NCI-H345 treated with DMSO at 0.1 percent for 48 hours (cell line): ENCODE data around the gene MAP2K3.
"Not testable (repeated sequence)": the region's sequence is repeated elsewhere in the genome, so short reads cannot be mapped to it uniquely, and the experiment has no call there.

Experiments used
- DNase-seq: peaks from one replicate; lab custom pipeline; 2025; ENCODE audit not compliant: unreplicated experiment; lab: John Stamatoyannopoulos, UW

The MAP2K3 gene

DNA sequence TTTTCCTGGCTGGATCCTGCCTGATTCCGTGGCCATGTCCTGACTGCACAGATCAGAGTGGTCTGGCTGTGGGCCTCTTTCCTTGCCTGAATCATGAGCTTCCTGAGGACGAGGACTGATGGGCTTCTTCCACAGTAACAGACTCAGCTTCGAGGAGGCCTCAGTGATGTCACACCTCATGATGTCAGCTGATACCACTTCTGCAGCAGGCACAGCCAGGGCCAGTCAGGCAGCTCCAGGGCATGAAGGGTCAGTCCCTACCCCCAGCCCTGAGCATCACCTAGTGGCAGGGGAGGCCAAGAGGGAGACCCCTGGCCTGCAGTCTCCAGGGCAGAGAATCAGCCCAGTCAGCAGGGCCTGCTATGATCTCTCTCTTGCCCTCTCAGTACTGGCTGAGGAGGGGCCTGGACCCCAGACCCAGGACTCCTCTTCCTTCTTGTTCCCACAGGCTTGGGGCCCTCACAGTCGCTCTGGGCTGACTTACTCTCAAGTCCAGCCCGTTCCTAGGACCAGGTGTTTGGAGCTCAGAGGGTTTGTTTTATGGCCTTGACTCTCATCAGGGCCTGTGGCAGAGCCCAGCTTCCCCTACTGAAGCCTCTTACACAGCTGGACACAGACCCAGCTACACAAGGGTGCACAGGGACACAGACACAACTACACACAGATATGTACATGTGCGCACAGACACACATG is 65.0 kb downstream of the MAP2K3 start:
- DNase-seq = not testable (repeated sequence)

DNA sequence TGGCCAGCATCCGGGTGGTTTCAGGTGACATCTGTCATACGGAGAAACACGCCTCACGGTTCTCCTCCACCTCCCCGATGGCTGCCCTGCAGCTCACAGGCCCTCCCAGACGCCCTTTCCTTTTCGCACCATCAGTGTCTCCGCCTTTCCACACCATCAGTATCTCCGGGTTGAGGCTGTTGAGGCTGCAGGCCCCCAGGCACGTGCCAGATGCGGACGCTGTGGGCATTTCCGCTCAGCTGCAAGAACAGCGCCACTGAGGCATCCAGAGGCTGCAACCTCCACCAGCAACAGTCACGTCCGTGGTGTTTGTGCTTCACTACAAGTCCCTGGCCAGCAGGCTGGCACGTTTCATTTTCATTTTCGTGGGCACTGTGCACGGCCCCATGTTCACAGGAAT is 66.0 kb downstream of the MAP2K3 start:
- not testable (repeated sequence) for DNase-seq

DNA sequence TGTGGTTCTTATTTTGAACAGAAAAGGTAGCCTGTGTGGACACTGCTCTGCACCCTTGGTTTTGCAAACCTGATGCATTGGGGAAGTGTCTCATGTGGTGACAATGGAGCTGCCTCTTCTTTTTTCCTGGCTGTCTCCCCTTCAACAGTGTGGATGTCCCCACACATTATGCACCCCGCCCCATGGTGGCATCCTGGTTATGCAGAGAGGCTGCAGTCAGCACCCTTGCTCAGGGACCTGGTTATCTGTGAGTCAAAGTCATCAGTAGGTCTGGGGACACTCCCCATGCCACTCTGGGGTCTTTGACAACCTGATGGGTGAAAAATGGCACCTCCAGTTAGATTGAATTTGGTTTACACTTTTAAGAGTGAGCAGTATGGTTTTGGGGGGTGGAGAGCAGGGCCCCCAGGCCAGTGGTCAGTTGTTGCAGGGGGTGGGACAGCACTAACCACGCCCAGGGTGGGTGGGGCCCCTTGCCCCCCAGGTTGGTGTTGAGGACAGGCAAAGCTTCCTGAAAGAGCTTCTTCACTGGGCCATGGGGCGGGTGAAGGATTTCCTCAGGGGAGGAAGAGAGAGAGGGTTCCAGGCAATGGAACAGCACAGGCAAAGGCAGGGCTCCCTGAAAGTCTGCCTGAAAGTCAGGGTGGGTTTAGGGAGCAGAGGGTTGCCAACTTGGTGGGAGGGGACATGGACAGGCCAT is 67.0 kb downstream of the MAP2K3 start:
- DNase-seq = no peak

- DNase-seq = no peak
Observed at GRCh38 chr17:21352221-21352980, 67.9 kb downstream of the MAP2K3 start.

- DNase-seq = no peak
Observed at GRCh38 chr17:21352981-21353265, 68.4 kb downstream of the MAP2K3 start.

GRCh38 chr17:21353326-21354010 is 69.0 kb downstream of the MAP2K3 start:
- no peak for DNase-seq

GRCh38 chr17:21354796-21355385 is 70.4 kb downstream of the MAP2K3 start:
- DNase-seq = no peak

GRCh38 chr17:21355586-21355985 is 71.1 kb downstream of the MAP2K3 start:
- DNase-seq = no peak

- DNase-seq = no peak
Observed at GRCh38 chr17:21356537-21357127, 72.1 kb downstream of the MAP2K3 start.

DNA sequence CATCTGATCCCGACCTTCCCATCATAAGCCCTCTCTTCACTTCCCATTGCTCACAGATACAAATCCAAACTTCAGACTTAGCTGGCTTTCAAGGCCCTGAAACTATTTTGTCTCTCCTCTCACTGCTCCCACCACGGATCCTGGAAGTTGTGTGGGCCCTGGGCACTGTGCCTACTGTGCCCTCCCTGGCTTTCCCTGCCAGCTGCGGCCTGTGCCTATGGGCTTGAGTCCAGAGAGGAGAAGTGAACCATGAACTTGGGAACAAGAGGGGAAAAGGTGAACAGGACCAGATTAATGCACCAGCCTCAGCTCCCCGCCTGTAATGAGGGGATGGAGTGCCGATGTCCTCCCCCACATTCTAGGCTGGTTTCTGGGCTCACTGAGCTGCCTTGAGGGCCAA is 72.8 kb downstream of the MAP2K3 start:
- DNase-seq = no peak

DNA sequence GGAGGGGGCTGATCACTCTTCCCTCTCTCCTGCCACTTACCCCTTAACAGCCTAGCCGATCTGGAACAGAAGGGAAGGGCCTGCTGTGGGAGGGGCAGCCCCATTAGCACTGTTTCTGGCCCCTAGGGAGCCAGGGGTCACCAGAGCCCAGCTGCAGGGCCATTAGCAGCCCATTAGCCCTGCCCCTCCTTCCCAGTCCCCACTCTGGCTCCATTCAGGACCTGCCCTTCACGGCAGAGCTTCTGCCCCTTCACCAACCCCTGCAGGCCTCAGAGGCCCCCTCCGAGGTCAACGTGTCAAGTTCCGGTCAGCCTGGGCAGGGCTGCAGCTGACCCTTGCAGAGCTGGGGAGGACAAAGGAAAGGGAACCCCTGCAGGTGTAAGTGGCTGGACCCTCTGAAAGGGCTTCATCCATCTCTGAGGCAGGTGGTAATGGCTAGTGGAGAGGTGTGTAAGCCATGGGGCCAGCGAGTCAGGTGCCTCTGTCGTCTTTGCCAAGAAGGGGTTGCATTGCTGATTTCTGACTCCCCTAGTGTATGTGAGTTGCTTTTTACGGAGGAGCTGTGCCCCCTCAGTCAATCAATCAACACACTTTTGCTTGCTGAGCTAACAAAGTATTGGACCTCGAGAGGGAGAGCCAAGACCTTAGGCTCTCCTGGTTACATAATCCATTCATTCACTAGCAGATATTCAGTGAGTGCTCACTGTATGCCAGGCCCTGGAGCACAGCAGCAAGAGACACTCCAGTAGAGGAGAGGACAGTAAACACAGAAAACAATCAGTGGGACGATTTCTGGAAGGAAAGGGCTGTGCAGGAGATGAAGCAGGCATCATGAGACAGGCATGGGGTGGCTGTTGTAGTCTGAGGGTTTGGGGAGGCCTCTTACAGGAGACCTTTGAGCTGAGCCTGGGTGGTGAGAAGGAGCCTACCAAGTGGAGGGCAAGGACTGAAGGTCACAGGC is 73.5 kb downstream of the MAP2K3 start:
- no peak for DNase-seq

GRCh38 chr17:21358682-21359482 is 74.4 kb downstream of the MAP2K3 start:
- no peak for DNase-seq

- DNase-seq = no peak
Observed at GRCh38 chr17:21359483-21359840, 75.0 kb downstream of the MAP2K3 start.

- no peak for DNase-seq
Observed at GRCh38 chr17:21360048-21360447, 75.5 kb downstream of the MAP2K3 start.

- peak; percentile 14 for DNase-seq
Observed at GRCh38 chr17:21361020-21361809, 76.7 kb downstream of the MAP2K3 start.

DNA sequence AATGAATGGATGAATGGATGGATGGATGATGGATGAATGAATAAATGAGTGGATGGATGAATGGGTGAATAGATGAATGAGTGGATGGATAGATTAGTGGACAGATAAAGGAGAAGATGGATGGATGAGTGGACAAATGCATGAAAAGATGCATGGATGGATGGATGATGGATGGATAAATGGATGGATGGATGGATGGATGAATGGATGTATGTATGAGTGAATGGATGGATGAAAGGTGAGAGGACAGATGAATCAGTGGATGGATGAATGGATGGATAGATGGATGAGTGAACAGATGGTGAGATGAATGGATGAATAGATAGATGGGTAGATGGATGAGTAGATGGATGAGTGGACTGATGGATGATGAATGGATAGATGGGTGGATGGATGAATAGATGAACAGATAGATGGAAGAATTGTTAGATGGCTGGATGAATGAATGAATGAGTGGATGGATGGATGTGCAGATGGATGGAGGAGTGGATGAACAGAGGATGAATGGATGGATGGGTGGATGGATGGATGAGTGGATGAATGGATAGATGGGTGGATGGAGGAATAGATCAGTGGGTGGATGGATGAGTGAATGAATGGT is 77.9 kb downstream of the MAP2K3 start:
- no peak for DNase-seq

GRCh38 chr17:21363776-21364642 is 79.5 kb downstream of the MAP2K3 start:
- DNase-seq = no peak
